ENCODE data around the gene TPSAB1.

The TPSAB1 gene

GRCh38 chr16:1213796-1214372, 26.6 kb upstream of the TPSAB1 start:
- TF ChIP-seq SPI1 (IDR thresholded peaks at IDR 0.05; ENCODE audit: borderline replicate concordance, low read depth) = no peak
- TF ChIP-seq, protein P1, sequence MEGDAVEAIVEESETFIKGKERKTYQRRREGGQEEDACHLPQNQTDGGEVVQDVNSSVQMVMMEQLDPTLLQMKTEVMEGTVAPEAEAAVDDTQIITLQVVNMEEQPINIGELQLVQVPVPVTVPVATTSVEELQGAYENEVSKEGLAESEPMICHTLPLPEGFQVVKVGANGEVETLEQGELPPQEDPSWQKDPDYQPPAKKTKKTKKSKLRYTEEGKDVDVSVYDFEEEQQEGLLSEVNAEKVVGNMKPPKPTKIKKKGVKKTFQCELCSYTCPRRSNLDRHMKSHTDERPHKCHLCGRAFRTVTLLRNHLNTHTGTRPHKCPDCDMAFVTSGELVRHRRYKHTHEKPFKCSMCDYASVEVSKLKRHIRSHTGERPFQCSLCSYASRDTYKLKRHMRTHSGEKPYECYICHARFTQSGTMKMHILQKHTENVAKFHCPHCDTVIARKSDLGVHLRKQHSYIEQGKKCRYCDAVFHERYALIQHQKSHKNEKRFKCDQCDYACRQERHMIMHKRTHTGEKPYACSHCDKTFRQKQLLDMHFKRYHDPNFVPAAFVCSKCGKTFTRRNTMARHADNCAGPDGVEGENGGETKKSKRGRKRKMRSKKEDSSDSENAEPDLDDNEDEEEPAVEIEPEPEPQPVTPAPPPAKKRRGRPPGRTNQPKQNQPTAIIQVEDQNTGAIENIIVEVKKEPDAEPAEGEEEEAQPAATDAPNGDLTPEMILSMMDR (IDR thresholded peaks at IDR 0.05; ENCODE audit: insufficient read depth, low read length) = no peak
- TF ChIP-seq POLR2AphosphoS5 (IDR thresholded peaks at IDR 0.05; ENCODE audit: low read depth) = no peak
- TF ChIP-seq GABPA (IDR thresholded peaks at IDR 0.05; ENCODE audit: low read depth) = no peak
- no peak for TF ChIP-seq REST (IDR thresholded peaks at IDR 0.05; ENCODE audit: insufficient replicate concordance, low read depth)
- no peak overlapping the region for H3K4me3 ChIP-seq (replicated peaks; ENCODE audit: insufficient read depth, low read length)
- DNase-seq (ENCODE audit: low read depth in 1 of 2, low spot score in 1 of 2) = no peak
- no peak overlapping the region for H3K27ac ChIP-seq (replicated peaks)
- H3K27me3 ChIP-seq (ENCODE audit: insufficient read depth, poor library complexity, severe bottlenecking) = no peaks in the 10 kb centered on the region

DNA sequence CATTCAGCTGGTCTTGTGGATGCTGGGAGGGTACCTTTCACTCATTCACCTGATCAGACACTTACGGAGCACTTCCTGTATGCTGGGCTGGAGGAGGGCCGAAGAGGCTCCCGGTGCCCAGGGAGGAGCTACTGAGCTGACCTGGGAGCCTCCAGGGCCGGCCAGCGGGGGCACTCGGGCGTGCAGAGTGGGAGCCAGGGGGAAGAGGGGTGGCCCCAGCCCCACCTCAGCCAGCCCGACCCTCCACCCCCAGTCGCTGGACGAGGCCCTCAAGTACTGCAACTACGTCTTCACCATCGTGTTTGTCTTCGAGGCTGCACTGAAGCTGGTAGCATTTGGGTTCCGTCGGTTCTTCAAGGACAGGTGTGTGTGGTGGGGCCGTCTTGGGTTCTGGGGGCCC, 25.8 kb upstream of the TPSAB1 start:
- Histone ChIP-seq H3K4me3 (replicated peaks; ENCODE audit: insufficient read depth, low read length) (no peak overlapping the region), H3K27me3 (ENCODE audit: insufficient read depth, poor library complexity, severe bottlenecking) (no peaks in the 10 kb centered on the region), H3K27ac (replicated peaks) (no peak overlapping the region)
- no peak for DNase-seq (ENCODE audit: low read depth in 1 of 2, low spot score in 1 of 2)
- TF ChIP-seq, protein P1 (IDR thresholded peaks at IDR 0.05; ENCODE audit: insufficient read depth, low read length) = no peak
- no peak for TF ChIP-seq REST (IDR thresholded peaks at IDR 0.05; ENCODE audit: insufficient replicate concordance, low read depth)
- no peak for TF ChIP-seq GABPA (IDR thresholded peaks at IDR 0.05; ENCODE audit: low read depth)
- TF ChIP-seq POLR2AphosphoS5 (IDR thresholded peaks at IDR 0.05; ENCODE audit: low read depth) = no peak
- TF ChIP-seq SPI1 (IDR thresholded peaks at IDR 0.05; ENCODE audit: borderline replicate concordance, low read depth) = no peak

DNA sequence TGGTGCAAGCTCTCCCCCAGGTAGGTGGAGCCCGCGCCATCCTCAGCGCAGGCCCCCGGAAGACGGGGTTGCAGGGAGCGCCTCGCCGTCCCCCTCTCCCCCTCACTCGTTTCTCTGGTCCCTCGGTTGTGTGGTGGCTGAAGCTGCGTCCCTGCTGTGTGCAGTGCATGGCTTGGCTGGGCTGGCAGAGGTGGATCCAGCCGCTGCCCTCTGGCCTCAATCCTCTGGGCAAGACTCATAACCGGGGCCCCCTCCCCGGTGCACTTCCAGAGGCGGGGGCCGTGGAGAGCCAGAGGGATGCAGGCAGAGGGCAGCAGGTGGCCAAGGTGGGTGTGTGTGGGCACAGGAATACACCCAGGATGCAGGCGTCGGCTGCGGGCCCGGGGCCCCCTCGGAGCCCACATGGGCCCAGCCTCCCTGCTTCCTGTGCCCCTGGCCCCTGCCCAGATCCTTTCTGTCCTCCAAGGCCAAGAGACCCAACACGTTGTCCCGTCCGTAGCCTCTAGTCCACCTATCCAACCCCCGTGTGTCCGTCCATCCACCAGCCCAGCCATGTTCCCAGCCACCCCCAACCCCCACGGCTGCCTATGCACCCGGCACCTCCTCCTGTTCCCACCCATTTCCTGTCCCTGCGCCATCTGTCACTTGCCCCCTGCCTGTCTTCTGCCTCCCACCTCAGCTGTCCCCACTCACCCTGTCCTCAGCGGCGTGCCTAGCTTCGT, 24.8 kb upstream of the TPSAB1 start:
- DNase-seq (ENCODE audit: low read depth in 1 of 2, low spot score in 1 of 2) = no peak
- TF ChIP-seq, protein P1 (IDR thresholded peaks at IDR 0.05; ENCODE audit: insufficient read depth, low read length) = no peak
- TF ChIP-seq SPI1 (IDR thresholded peaks at IDR 0.05; ENCODE audit: borderline replicate concordance, low read depth) = no peak
- TF ChIP-seq POLR2AphosphoS5 (IDR thresholded peaks at IDR 0.05; ENCODE audit: low read depth) = no peak
- no peak for TF ChIP-seq REST (IDR thresholded peaks at IDR 0.05; ENCODE audit: insufficient replicate concordance, low read depth)
- H3K4me3 ChIP-seq (replicated peaks; ENCODE audit: insufficient read depth, low read length) = no peak overlapping the region
- H3K27ac ChIP-seq (replicated peaks) = no peak overlapping the region
- no peaks in the 10 kb centered on the region for H3K27me3 ChIP-seq (ENCODE audit: insufficient read depth, poor library complexity, severe bottlenecking)

All from HL-60 (cell line).